ENCODE measurements around the gene OPRM1. TPM values are rescaled to one million over a fixed set of nuclear protein-coding genes. Genes with fewer than 3 reads are reported as not detected.

The OPRM1 gene
- total RNA-seq, 1 experiment from 2014 or later: not detected

- CTCF ChIA-PET: no interaction called here
- ATAC-seq: no peak
- Histone ChIP-seq H3K9ac (ENCODE audit: low read length) (no peak overlapping the region), H3K4me2 (ENCODE audit: low read length) (no peak overlapping the region), H3K9me2 (ENCODE audit: insufficient read depth) (no peaks in the 10 kb centered on the region), H3K4me3 (replicated peaks in 1 of 2; ENCODE audit: low read depth in 1 of 2, low read length in 2 of 2) (no peak overlapping the region), H3K27me3 (ENCODE audit: insufficient read depth, low read length) (no peaks in the 10 kb centered on the region), H3K4me1 (ENCODE audit: control insufficient read depth in 1 of 2, insufficient read depth in 2 of 2, low read length in 2 of 2) (no peaks in the 10 kb centered on the region), H3K9me3 (ENCODE audit: control insufficient read depth in 1 of 2, insufficient read depth in 1 of 2, low read depth in 1 of 2, low read length in 2 of 2) (no peaks in the 10 kb centered on the region), H3K36me3 (ENCODE audit: control insufficient read depth in 1 of 2, insufficient read depth in 2 of 2, low read length in 2 of 2) (no peaks in the 10 kb centered on the region), H4K20me1 (ENCODE audit: insufficient read depth) (no peaks in the 10 kb centered on the region), H3K79me2 (ENCODE audit: insufficient read depth, low read length) (no peaks in the 10 kb centered on the region), H2AFZ (ENCODE audit: low read depth, low read length, poor library complexity, severe bottlenecking) (no peak overlapping the region), H3K27ac (ENCODE audit: low read depth, low read length) (no peak overlapping the region)
- RAD21 ChIA-PET (ENCODE audit: low non-redundant PET in 1 of 2, low total read pairs in 2 of 2, uncharacterized antibody in 2 of 2, unreplicated experiment in 2 of 2): no interaction called here
- no peak for TF ChIP-seq EZH2phosphoT487 (IDR thresholded peaks at IDR 0.05; ENCODE audit: borderline replicate concordance)
- TF ChIP-seq FOSL1 (IDR thresholded peaks at IDR 0.05; ENCODE audit: low read depth): no peak
- no peak for TF ChIP-seq ZFX (IDR thresholded peaks at IDR 0.05)
- TF ChIP-seq JUND (IDR thresholded peaks at IDR 0.05): no peak
- TF ChIP-seq EGR1 (IDR thresholded peaks at IDR 0.05; ENCODE audit: low read depth): no peak
- TF ChIP-seq YY1 (IDR thresholded peaks at IDR 0.05; ENCODE audit: extremely low read depth, insufficient replicate concordance, low read depth, low read length): no peak
- TF ChIP-seq EZH2 (IDR thresholded peaks at IDR 0.05): no peak
- TF ChIP-seq SRF (IDR thresholded peaks at IDR 0.05; ENCODE audit: low read depth): no peak
- TF ChIP-seq, protein P1, sequence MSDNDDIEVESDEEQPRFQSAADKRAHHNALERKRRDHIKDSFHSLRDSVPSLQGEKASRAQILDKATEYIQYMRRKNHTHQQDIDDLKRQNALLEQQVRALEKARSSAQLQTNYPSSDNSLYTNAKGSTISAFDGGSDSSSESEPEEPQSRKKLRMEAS (IDR thresholded peaks at IDR 0.05): no peak
- TF ChIP-seq POLR2AphosphoS5 (IDR thresholded peaks at IDR 0.05; ENCODE audit: low read depth, low read length): no peak
- TF ChIP-seq, protein P2, sequence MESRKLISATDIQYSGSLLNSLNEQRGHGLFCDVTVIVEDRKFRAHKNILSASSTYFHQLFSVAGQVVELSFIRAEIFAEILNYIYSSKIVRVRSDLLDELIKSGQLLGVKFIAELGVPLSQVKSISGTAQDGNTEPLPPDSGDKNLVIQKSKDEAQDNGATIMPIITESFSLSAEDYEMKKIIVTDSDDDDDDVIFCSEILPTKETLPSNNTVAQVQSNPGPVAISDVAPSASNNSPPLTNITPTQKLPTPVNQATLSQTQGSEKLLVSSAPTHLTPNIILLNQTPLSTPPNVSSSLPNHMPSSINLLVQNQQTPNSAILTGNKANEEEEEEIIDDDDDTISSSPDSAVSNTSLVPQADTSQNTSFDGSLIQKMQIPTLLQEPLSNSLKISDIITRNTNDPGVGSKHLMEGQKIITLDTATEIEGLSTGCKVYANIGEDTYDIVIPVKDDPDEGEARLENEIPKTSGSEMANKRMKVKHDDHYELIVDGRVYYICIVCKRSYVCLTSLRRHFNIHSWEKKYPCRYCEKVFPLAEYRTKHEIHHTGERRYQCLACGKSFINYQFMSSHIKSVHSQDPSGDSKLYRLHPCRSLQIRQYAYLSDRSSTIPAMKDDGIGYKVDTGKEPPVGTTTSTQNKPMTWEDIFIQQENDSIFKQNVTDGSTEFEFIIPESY (IDR thresholded peaks at IDR 0.05; ENCODE audit: extremely low read depth, insufficient replicate concordance, low read length): no peak
- TF ChIP-seq REST (IDR thresholded peaks at IDR 0.05; ENCODE audit: low read depth): no peak
- intact Hi-C loops (cut with micrococcal nuclease): no loop called here
- POLR2A ChIA-PET: no interaction called here
- no TSS peak for BruUV-seq (replicated peaks)
- no peak for DNase-seq (ENCODE audit: low read depth, low spot score)
Observed at GRCh38 chr6:154230393-154230792, 191.4 kb downstream of the OPRM1 start.
